HepG2 (cell line): ENCODE measurements around the gene SH2D2A. TPM values are rescaled to one million over a fixed set of nuclear protein-coding genes. Genes with fewer than 3 reads are reported as not detected.
A peak's percentile ranks its signal among the peaks of the same experiment; 100 is the strongest.

Source experiments
- ARNTL ChIP-seq: sonication (generic); formaldehyde crosslinking; IDR thresholded peaks from 2 replicates; pipeline ENCODE4 v1.4.0; 2020; ENCODE audit warnings: mild to moderate bottlenecking, missing genetic modification reagents
- ELF4 ChIP-seq: sonication (generic); formaldehyde crosslinking; IDR thresholded peaks from 2 replicates; pipeline ENCODE4 v1.5.0; 2020; ENCODE audit warnings: missing genetic modification reagents, mild to moderate bottlenecking, moderate library complexity, borderline replicate concordance
- IKZF5 ChIP-seq: IDR thresholded peaks from 2 replicates; pipeline ENCODE4 v1.6.1; 2018; ENCODE audit warnings: missing genetic modification reagents, mild to moderate bottlenecking, missing compliant biosample characterization
- KLF9 ChIP-seq: IDR thresholded peaks from 2 replicates; pipeline ENCODE4 v1.6.1; 2016; ENCODE audit warnings: low read depth
- MYC ChIP-seq: sonication (generic); formaldehyde crosslinking; IDR thresholded peaks from 2 replicates; pipeline ENCODE4 v1.9.0; 2021; ENCODE audit warnings: missing genetic modification reagents, borderline replicate concordance
- NONO ChIP-seq, 2 experiments: fragments of 450-650 bp in 1 of 2; sonication (generic) in 1 of 2; formaldehyde crosslinking in 1 of 2; IDR thresholded peaks in 1 of 2; conservative IDR thresholded peaks in 1 of 2; 2 replicates each; pipeline versions ENCODE4 v1.6.1 to v1.8.0; 2017 to 2022; ENCODE audit warnings: mild to moderate bottlenecking in 1 of 2, missing genetic modification reagents in 1 of 2, moderate library complexity in 1 of 2
- POLR2A ChIP-seq, 2 experiments: IDR thresholded peaks; 2 replicates each; pipeline ENCODE4 v1.6.1; 2011; ENCODE audit warnings: low read depth in 2 of 2, low read length in 2 of 2, mild to moderate bottlenecking in 1 of 2, moderate library complexity in 1 of 2; ENCODE audit not compliant: insufficient read depth in 1 of 2
- SAFB2 ChIP-seq: sonication (generic); formaldehyde crosslinking; IDR thresholded peaks from 2 replicates; pipeline ENCODE4 v1.5.1; 2020; ENCODE audit warnings: missing genetic modification reagents, low read depth, mild to moderate bottlenecking, borderline replicate concordance
- SIX4 ChIP-seq: sonication (generic); formaldehyde crosslinking; IDR thresholded peaks from 2 replicates; pipeline ENCODE4 v1.4.0; 2020; ENCODE audit warnings: missing genetic modification reagents
- SNAPC2 ChIP-seq: sonication (generic); formaldehyde crosslinking; IDR thresholded peaks from 2 replicates; pipeline ENCODE4 v1.8.1; 2022; ENCODE audit warnings: mild to moderate bottlenecking, missing genetic modification reagents
- ZBTB40 ChIP-seq, 2 experiments: fragments of 450-650 bp in 1 of 2; sonication (generic) in 1 of 2; formaldehyde crosslinking in 1 of 2; IDR thresholded peaks; 2 replicates each; pipeline versions ENCODE4 v1.6.1 to v1.8.0; 2016 to 2022; ENCODE audit warnings: antibody characterized with exemption in 1 of 2, mild to moderate bottlenecking in 1 of 2, missing genetic modification reagents in 1 of 2
- ZNF138 ChIP-seq: sonication (generic); formaldehyde crosslinking; IDR thresholded peaks from 2 replicates; pipeline ENCODE4 v1.5.0; 2020; ENCODE audit warnings: mild to moderate bottlenecking, low read depth, missing genetic modification reagents
- ZNF143 ChIP-seq: sonication (generic); formaldehyde crosslinking; IDR thresholded peaks from 2 replicates; pipeline ENCODE4 v1.4.0; 2020; ENCODE audit warnings: missing genetic modification reagents
- ZNF546 ChIP-seq: sonication (generic); formaldehyde crosslinking; conservative IDR thresholded peaks from 2 replicates; pipeline ENCODE4 v1.8.1; 2023; ENCODE audit warnings: mild to moderate bottlenecking, missing genetic modification reagents
- ZNF747 ChIP-seq: sonication (generic); formaldehyde crosslinking; IDR thresholded peaks from 2 replicates; pipeline ENCODE4 v1.8.1; 2023; ENCODE audit warnings: missing genetic modification reagents, mild to moderate bottlenecking, borderline replicate concordance
- polyA plus RNA-seq, 8 experiments: library from polyadenylated mRNA; depleted of rRNA in 3 of 8; stranded (reverse) in 7 of 8; unstranded in 1 of 8; fragments of >200 nt; fragmentation: Illumina TruSeq in 4 of 8; extraction: Trizol in 4 of 8; gene quantifications; 2 replicates each; pipeline versions ENCODE4 v1.2.1 to v1.2.3, GENCODE V29; 2011 to 2016; ENCODE audit warnings: low read depth in 4 of 8, missing spikeins in 1 of 8, mixed read lengths in 1 of 8; ENCODE audit not compliant: insufficient read depth in 1 of 8
- total RNA-seq, 5 experiments: library from RNA; depleted of rRNA; stranded (reverse); fragments of >200 nt; fragmentation: Illumina TruSeq; extraction: Trizol; gene quantifications; 2 replicates each; pipeline ENCODE4 v1.2.3, GENCODE V29; 2016; ENCODE audit warnings: low read depth in 1 of 5

Gene SH2D2A
- total and polyA plus RNA-seq, 2 of the 13 experiments (the other 11 are each of a cell fraction or from before 2014, with no cell fraction given) = 0.57 to 0.73 TPM

- TF ChIP-seq ZNF138 (CRISPR knock-in tag) = peak; percentile 26; the same call in 1 of the 2 replicates
- TF ChIP-seq ZBTB40 (IDR thresholded peaks at IDR 0.05) = no peak
- TF ChIP-seq ZBTB40 (CRISPR knock-in tag; IDR thresholded peaks at IDR 0.05) = peak; percentile 66
- TF ChIP-seq KLF9 (CRISPR knock-in tag) = no peak; the same call in 1 of the 2 replicates
- peak; percentile 49 to 73 for TF ChIP-seq POLR2A (IDR thresholded peaks at IDR 0.05; ENCODE audit: insufficient read depth in 1 of 2, low read depth in 2 of 2, low read length in 2 of 2)
- peak; percentile 81 for TF ChIP-seq ELF4 (CRISPR knock-in tag)
- TF ChIP-seq MYC (CRISPR knock-in tag) = peak; percentile 67
- TF ChIP-seq SAFB2 = peak; percentile 52; the same call in 1 of the 2 replicates
- TF ChIP-seq SNAPC2 (CRISPR knock-in tag) = no peak; the same call in 1 of the 2 replicates
- TF ChIP-seq ZNF747 (CRISPR knock-in tag) = peak; percentile 50; the same call in 1 of the 2 replicates
- TF ChIP-seq IKZF5 (CRISPR knock-in tag) = peak; percentile 67; the same call in 1 of the 2 replicates
- TF ChIP-seq ZNF546 = peak; percentile 71; the same call in 1 of the 2 replicates
- peak; percentile 97 for TF ChIP-seq ZNF143 (CRISPR knock-in tag)
- no peak for TF ChIP-seq NONO (IDR thresholded peaks at IDR 0.05)
- TF ChIP-seq NONO (CRISPR knock-in tag; conservative IDR thresholded peaks at IDR 0.05) = peak; percentile 42; the same call in 1 of the 2 replicates
- TF ChIP-seq ARNTL = peak; percentile 50; the same call in 1 of the 2 replicates
- no peak for TF ChIP-seq SIX4
- TF ChIP-seq, all 625 proteins: peak for 223
Observed at GRCh38 chr1:156767101-156767878, 49.4 kb downstream of the SH2D2A start, which contains the start of gene PRCC (continued).
